Measurements from ENCODE around the gene ASB15. TPM values are rescaled to one million over a fixed set of nuclear protein-coding genes. Genes with fewer than 3 reads are reported as not detected.

ASB15 gene
- total RNA-seq, 2 donors from 2014 or later = 18.6 to 53.9 TPM

- no peak overlapping the region for H3K4me3 ChIP-seq
- TF ChIP-seq CTCF (IDR thresholded peaks at IDR 0.05) = no peak
- H3K9me3 ChIP-seq = no peaks in the 10 kb centered on the region
- H3K4me1 ChIP-seq = peaks cover 0 to 34% of the 10 kb centered on the region in 2 donors
- no peak for DNase-seq (ENCODE audit: low spot score)
- no peaks in the 10 kb centered on the region for H3K27me3 ChIP-seq
- H3K36me3 ChIP-seq = peaks cover 7% of the 10 kb centered on the region
- peak overlapping the region; percentile 66 to 70 for H3K27ac ChIP-seq
Measured at GRCh38 chr7:123680580-123680979, 79.0 kb downstream of the ASB15 start.

GRCh38 chr7:123681561-123681960 is 79.9 kb downstream of the ASB15 start:
- H3K27ac ChIP-seq = peak overlapping the region; percentile 66 to 70
- H3K36me3 ChIP-seq = peaks cover 7% of the 10 kb centered on the region

GRCh38 chr7:123682690-123683089 is 81.1 kb downstream of the ASB15 start:
- peak; percentile 28 to 70 for TF ChIP-seq CTCF (IDR thresholded peaks at IDR 0.05)
- H3K36me3 ChIP-seq = peaks cover 7% of the 10 kb centered on the region
- peaks cover 0 to 31% of the 10 kb centered on the region in 2 donors for H3K4me1 ChIP-seq
- no peak for DNase-seq (ENCODE audit: low spot score)
- H3K27ac ChIP-seq = peak overlapping the region in 1 of 2 donors; percentile 70
- no peaks in the 10 kb centered on the region for H3K9me3 ChIP-seq
- no peak overlapping the region for H3K4me3 ChIP-seq
- no peaks in the 10 kb centered on the region for H3K27me3 ChIP-seq

More at GRCh38 chr7:123681561-123681960, 79.9 kb downstream of the ASB15 start:
- no peak overlapping the region for H3K4me3 ChIP-seq
- H3K27me3 ChIP-seq = no peaks in the 10 kb centered on the region
- no peaks in the 10 kb centered on the region for H3K9me3 ChIP-seq
- no peak for DNase-seq (ENCODE audit: low spot score)
- TF ChIP-seq CTCF (IDR thresholded peaks at IDR 0.05) = no peak
- peaks cover 0 to 31% of the 10 kb centered on the region in 2 donors for H3K4me1 ChIP-seq

- no peak for DNase-seq (ENCODE audit: low spot score)
- Histone ChIP-seq H3K4me3 (no peak overlapping the region), H3K36me3 (peaks cover 36% of the 10 kb centered on the region), H3K4me1 (peaks cover 0 to 6% of the 10 kb centered on the region in 2 donors), H3K9me3 (no peaks in the 10 kb centered on the region), H3K27me3 (no peaks in the 10 kb centered on the region), H3K27ac (no peak overlapping the region)
- no peak for TF ChIP-seq CTCF (IDR thresholded peaks at IDR 0.05)
Measured at GRCh38 chr7:123687161-123687560, 85.5 kb downstream of the ASB15 start.

GRCh38 chr7:123687727-123688126 is 86.1 kb downstream of the ASB15 start:
- Histone ChIP-seq H3K9me3 (no peaks in the 10 kb centered on the region), H3K4me3 (no peak overlapping the region), H3K27ac (no peak overlapping the region), H3K27me3 (no peaks in the 10 kb centered on the region), H3K36me3 (peaks cover 41% of the 10 kb centered on the region), H3K4me1 (peaks cover 0 to 3% of the 10 kb centered on the region in 2 donors)
- TF ChIP-seq CTCF (IDR thresholded peaks at IDR 0.05) = no peak
- DNase-seq (ENCODE audit: low spot score) = no peak

Other genes with a start within 250 kb of the ASB15 start
- under 1 TPM; 0.51 to 0.85 TPM for gene IQUB, start 67.2 kb upstream of the ASB15 start, total RNA-seq
- gene NDUFA5, start 44.0 kb upstream of the ASB15 start, total RNA-seq = 100 to 1,000 TPM; 110 to 227 TPM
- 100 to 1,000 TPM; 374 to 493 TPM for gene LMOD2, start 54.0 kb downstream of the ASB15 start, total RNA-seq
- 10 to 100 TPM; 20.9 to 24.7 TPM for gene WASL, start 147.2 kb downstream of the ASB15 start, total RNA-seq
- under 1 TPM in 1 of 2 donors, not detected in 1; 0.28 TPM for gene HYAL4, start 243.3 kb downstream of the ASB15 start, total RNA-seq

All from right atrium auricular region (tissue), 2 donors.